ENCODE results near the gene ARMH3. TPM values are rescaled to one million over a fixed set of nuclear protein-coding genes. Genes with fewer than 3 reads are reported as not detected.

The ARMH3 gene
- total and polyA plus RNA-seq, 2 experiments from 2014 or later, result 8.7 to 11.1 TPM

DNA sequence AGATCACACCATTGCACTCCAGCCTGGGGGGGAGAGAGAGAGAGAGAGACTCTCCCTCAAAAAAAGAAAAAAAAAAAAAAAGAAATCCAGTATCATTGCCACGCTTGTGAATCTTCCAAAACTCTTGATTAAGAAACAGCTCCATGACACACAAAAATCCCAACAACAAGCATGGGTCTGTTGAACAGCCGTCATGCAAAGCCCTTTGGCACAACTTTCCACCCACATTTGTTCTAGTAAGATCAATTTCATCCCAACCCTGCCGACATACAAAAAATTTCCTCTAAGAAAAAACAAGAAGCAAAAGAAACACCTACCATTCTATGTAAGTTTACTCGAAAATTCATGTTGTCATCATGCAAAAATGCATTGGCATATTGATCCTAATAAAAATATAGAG is 62.8 kb downstream of the ARMH3 start:
- Histone ChIP-seq H4K20me1 (replicated peaks; ENCODE audit: insufficient read depth) (peaks cover 3% of the 10 kb centered on the region; the same call in 1 of the 2 replicates), H3K9me2 (ENCODE audit: insufficient read depth) (no peaks in the 10 kb centered on the region), H3K4me2 (no peak overlapping the region), H3K79me2 (replicated peaks; ENCODE audit: insufficient read depth) (no peaks in the 10 kb centered on the region), H3K27ac (ENCODE audit: low read depth) (no peak overlapping the region), H3K4me1 (ENCODE audit: insufficient read depth) (no peaks in the 10 kb centered on the region), H3K36me3 (ENCODE audit: insufficient read depth) (peaks cover 9% of the 10 kb centered on the region; the same call in 1 of the 2 replicates), H3K4me3 (no peak overlapping the region), H2AFZ (no peak overlapping the region), H3K27me3 (ENCODE audit: insufficient read depth) (no peaks in the 10 kb centered on the region), H3F3A (replicated peaks; ENCODE audit: low read depth) (no peaks in the 10 kb centered on the region)
- Mint-ChIP-seq H3K27me3 (ENCODE audit: insufficient read depth, low read depth, poor library complexity) (no peaks in the 10 kb centered on the region), H3K9me3 (no peaks in the 10 kb centered on the region), H3K4me1 (no peaks in the 10 kb centered on the region), H3K27ac (no peak overlapping the region), H3K36me3 (ENCODE audit: low read depth) (peaks cover 19% of the 10 kb centered on the region; the same call in 2 of the 3 replicates), H3K4me3 (no peak overlapping the region)
- ATAC-seq (no peak), DNase-seq (ENCODE audit: low spot score) (no peak)
- TF ChIP-seq, protein P1, sequence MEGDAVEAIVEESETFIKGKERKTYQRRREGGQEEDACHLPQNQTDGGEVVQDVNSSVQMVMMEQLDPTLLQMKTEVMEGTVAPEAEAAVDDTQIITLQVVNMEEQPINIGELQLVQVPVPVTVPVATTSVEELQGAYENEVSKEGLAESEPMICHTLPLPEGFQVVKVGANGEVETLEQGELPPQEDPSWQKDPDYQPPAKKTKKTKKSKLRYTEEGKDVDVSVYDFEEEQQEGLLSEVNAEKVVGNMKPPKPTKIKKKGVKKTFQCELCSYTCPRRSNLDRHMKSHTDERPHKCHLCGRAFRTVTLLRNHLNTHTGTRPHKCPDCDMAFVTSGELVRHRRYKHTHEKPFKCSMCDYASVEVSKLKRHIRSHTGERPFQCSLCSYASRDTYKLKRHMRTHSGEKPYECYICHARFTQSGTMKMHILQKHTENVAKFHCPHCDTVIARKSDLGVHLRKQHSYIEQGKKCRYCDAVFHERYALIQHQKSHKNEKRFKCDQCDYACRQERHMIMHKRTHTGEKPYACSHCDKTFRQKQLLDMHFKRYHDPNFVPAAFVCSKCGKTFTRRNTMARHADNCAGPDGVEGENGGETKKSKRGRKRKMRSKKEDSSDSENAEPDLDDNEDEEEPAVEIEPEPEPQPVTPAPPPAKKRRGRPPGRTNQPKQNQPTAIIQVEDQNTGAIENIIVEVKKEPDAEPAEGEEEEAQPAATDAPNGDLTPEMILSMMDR (conservative IDR thresholded peaks at IDR 0.05; ENCODE audit: low read depth in 2 of 2), result no peak
- TF ChIP-seq STAT1 (IDR thresholded peaks at IDR 0.05; ENCODE audit: unreplicated experiment), result no peak
- TF ChIP-seq ZNF331 (CRISPR knock-in tag; IDR thresholded peaks at IDR 0.05; ENCODE audit: low read depth), result no peak
- TF ChIP-seq, protein P2, sequence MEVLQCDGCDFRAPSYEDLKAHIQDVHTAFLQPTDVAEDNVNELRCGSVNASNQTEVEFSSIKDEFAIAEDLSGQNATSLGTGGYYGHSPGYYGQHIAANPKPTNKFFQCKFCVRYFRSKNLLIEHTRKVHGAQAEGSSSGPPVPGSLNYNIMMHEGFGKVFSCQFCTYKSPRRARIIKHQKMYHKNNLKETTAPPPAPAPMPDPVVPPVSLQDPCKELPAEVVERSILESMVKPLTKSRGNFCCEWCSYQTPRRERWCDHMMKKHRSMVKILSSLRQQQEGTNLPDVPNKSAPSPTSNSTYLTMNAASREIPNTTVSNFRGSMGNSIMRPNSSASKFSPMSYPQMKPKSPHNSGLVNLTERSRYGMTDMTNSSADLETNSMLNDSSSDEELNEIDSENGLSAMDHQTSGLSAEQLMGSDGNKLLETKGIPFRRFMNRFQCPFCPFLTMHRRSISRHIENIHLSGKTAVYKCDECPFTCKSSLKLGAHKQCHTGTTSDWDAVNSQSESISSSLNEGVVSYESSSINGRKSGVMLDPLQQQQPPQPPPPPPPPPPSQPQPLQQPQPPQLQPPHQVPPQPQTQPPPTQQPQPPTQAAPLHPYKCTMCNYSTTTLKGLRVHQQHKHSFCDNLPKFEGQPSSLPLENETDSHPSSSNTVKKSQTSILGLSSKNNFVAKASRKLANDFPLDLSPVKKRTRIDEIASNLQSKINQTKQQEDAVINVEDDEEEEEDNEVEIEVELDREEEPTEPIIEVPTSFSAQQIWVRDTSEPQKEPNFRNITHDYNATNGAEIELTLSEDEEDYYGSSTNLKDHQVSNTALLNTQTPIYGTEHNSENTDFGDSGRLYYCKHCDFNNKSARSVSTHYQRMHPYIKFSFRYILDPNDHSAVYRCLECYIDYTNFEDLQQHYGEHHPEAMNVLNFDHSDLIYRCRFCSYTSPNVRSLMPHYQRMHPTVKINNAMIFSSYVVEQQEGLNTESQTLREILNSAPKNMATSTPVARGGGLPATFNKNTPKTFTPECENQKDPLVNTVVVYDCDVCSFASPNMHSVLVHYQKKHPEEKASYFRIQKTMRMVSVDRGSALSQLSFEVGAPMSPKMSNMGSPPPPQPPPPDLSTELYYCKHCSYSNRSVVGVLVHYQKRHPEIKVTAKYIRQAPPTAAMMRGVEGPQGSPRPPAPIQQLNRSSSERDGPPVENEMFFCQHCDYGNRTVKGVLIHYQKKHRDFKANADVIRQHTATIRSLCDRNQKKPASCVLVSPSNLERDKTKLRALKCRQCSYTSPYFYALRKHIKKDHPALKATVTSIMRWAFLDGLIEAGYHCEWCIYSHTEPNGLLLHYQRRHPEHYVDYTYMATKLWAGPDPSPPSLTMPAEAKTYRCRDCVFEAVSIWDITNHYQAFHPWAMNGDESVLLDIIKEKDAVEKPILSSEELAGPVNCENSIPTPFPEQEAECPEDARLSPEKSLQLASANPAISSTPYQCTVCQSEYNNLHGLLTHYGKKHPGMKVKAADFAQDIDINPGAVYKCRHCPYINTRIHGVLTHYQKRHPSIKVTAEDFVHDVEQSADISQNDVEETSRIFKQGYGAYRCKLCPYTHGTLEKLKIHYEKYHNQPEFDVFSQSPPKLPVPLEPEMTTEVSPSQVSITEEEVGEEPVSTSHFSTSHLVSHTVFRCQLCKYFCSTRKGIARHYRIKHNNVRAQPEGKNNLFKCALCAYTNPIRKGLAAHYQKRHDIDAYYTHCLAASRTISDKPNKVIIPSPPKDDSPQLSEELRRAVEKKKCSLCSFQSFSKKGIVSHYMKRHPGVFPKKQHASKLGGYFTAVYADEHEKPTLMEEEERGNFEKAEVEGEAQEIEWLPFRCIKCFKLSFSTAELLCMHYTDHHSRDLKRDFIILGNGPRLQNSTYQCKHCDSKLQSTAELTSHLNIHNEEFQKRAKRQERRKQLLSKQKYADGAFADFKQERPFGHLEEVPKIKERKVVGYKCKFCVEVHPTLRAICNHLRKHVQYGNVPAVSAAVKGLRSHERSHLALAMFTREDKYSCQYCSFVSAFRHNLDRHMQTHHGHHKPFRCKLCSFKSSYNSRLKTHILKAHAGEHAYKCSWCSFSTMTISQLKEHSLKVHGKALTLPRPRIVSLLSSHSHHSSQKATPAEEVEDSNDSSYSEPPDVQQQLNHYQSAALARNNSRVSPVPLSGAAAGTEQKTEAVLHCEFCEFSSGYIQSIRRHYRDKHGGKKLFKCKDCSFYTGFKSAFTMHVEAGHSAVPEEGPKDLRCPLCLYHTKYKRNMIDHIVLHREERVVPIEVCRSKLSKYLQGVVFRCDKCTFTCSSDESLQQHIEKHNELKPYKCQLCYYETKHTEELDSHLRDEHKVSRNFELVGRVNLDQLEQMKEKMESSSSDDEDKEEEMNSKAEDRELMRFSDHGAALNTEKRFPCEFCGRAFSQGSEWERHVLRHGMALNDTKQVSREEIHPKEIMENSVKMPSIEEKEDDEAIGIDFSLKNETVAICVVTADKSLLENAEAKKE (CRISPR knock-in tag; IDR thresholded peaks at IDR 0.05), result no peak
